ENCODE data around the gene COX6B2.

COX6B2 gene

GRCh38 chr19:55382013-55382412 lies 27.5 kb upstream of the COX6B2 start:
- Histone ChIP-seq H3K27me3 (replicated peaks) (peaks cover 2% of the 10 kb centered on the region), H3K36me3 (replicated peaks) (peaks cover 2% of the 10 kb centered on the region), H3K4me3 (ENCODE audit: low read depth, low read length) (no peak overlapping the region), H3K27ac (no peak overlapping the region)
- TF ChIP-seq CTCF (IDR thresholded peaks at IDR 0.05; ENCODE audit: low read depth, low read length, missing control alignments) = no peak
- in situ Hi-C loops (cut with HindIII; ENCODE audit: low pct_ligation_motif_present, low sequenced_read_pairs) = loop anchor here (25.0 kb wide), 1 partner anchor 230 kb away; the partner anchor contains the start of genes ZNF524, ZNF784 and ZNF865
- no peak for DNase-seq

GRCh38 chr19:55379174-55379573 lies 24.7 kb upstream of the COX6B2 start:
- TF ChIP-seq CTCF (IDR thresholded peaks at IDR 0.05; ENCODE audit: low read depth, low read length, missing control alignments) = no peak
- in situ Hi-C loops (cut with HindIII; ENCODE audit: low pct_ligation_motif_present, low sequenced_read_pairs) = loop anchor here (25.0 kb wide), 1 partner anchor 233 kb away; the partner anchor contains the start of genes ZNF524, ZNF784 and ZNF865
- Histone ChIP-seq H3K27ac (no peak overlapping the region), H3K27me3 (replicated peaks) (peaks cover 2% of the 10 kb centered on the region), H3K4me3 (ENCODE audit: low read depth, low read length) (no peak overlapping the region), H3K36me3 (replicated peaks) (no peaks in the 10 kb centered on the region)
- DNase-seq = no peak

GRCh38 chr19:55377356-55378131 lies 23.0 kb upstream of the COX6B2 start:
- Histone ChIP-seq H3K27me3 (replicated peaks) (peaks cover 2% of the 10 kb centered on the region), H3K36me3 (replicated peaks) (no peaks in the 10 kb centered on the region), H3K27ac (no peak overlapping the region), H3K4me3 (ENCODE audit: low read depth, low read length) (no peak overlapping the region)
- in situ Hi-C loops (cut with HindIII; ENCODE audit: low pct_ligation_motif_present, low sequenced_read_pairs) = loop anchor here (25.0 kb wide), 1 partner anchor 235 kb away; the partner anchor contains the start of genes ZNF524, ZNF784 and ZNF865
- no peak for DNase-seq
- TF ChIP-seq CTCF (IDR thresholded peaks at IDR 0.05; ENCODE audit: low read depth, low read length, missing control alignments) = no peak

GRCh38 chr19:55376241-55376933 lies 21.9 kb upstream of the COX6B2 start, which contains the start of gene TMEM190:
Gene TMEM190 (plus strand): TSS chr19:55376826. CDS start chr19:55376854, 28 bp downstream.
- in situ Hi-C loops (cut with HindIII; ENCODE audit: low pct_ligation_motif_present, low sequenced_read_pairs) = loop anchor here (25.0 kb wide), 1 partner anchor 236 kb away; the partner anchor contains the start of genes ZNF524, ZNF784 and ZNF865
- Histone ChIP-seq H3K36me3 (replicated peaks) (no peaks in the 10 kb centered on the region), H3K4me3 (ENCODE audit: low read depth, low read length) (no peak within 1 kb of the TSS), H3K27ac (no peak within 1 kb of the TSS), H3K27me3 (replicated peaks) (peaks cover 2% of the 10 kb centered on the region)
- DNase-seq = no peak
- TF ChIP-seq CTCF (IDR thresholded peaks at IDR 0.05; ENCODE audit: low read depth, low read length, missing control alignments) = no peak

- no peak for TF ChIP-seq CTCF (IDR thresholded peaks at IDR 0.05; ENCODE audit: low read depth, low read length, missing control alignments)
- Histone ChIP-seq H3K4me3 (ENCODE audit: low read depth, low read length) (no peak overlapping the region), H3K36me3 (replicated peaks) (no peaks in the 10 kb centered on the region), H3K27me3 (replicated peaks) (peaks cover 2% of the 10 kb centered on the region), H3K27ac (no peak overlapping the region)
- in situ Hi-C loops (cut with HindIII; ENCODE audit: low pct_ligation_motif_present, low sequenced_read_pairs) = no loop called here
- DNase-seq = no peak
These were observed 19.7 kb upstream of the COX6B2 start for GRCh38 chr19:55373993-55374757.
